Measurements from ENCODE around the gene SEMG1. TPM values are rescaled to one million over a fixed set of nuclear protein-coding genes. Genes with fewer than 3 reads are reported as not detected.

Gene SEMG1
- total RNA-seq, 2 experiments from 2014 or later = not detected

DNA sequence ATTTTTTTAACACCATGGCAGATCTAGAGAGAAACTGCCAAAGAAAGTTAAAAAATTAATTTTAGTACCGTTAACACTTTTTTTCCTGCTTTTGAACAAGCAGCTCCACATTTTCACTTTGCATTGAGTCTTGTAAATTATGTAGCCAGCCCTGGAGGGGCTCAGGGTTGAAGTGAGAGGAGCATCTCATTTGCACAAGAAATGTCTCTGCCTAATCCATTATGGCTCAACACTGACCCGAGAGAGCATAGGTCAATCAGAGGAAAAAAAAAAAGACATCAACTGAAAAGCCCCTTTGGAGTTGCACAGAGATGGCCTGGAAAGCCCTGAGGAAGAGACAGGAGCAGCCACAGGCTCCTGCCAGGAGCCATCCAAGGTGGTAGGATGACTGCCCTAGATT, 51.8 kb downstream of the SEMG1 start:
- Histone ChIP-seq H3K36me3 (ENCODE audit: insufficient read depth, low read length) (no peaks in the 10 kb centered on the region), H3K9me3 (ENCODE audit: control insufficient read depth in 1 of 2, insufficient read depth in 1 of 2, low read length in 2 of 2) (no peaks in the 10 kb centered on the region), H3K27me3 (ENCODE audit: control insufficient read depth in 1 of 2, insufficient read depth in 2 of 2, low read length in 2 of 2) (peaks cover 13 to 14% of the 10 kb centered on the region in 2 experiments), H3K4me1 (ENCODE audit: insufficient read depth, low read length) (no peaks in the 10 kb centered on the region), H3K4me3 (ENCODE audit: low read length) (no peak overlapping the region), H3K27ac (ENCODE audit: low read depth in 1 of 2, low read length in 2 of 2) (no peak overlapping the region)
- POLR2A ChIA-PET = no interaction called here
- Mint-ChIP-seq H3K9me3 (no peaks in the 10 kb centered on the region), H3K36me3 (ENCODE audit: low read depth) (no peaks in the 10 kb centered on the region), H3K27ac (no peak overlapping the region), H3K27me3 (peaks cover 36% of the 10 kb centered on the region), H3K4me1 (ENCODE audit: low read depth) (no peaks in the 10 kb centered on the region), H3K4me3 (no peak overlapping the region)
- ATAC-seq (ENCODE audit: poor library complexity) = no peak
- intact Hi-C loops (cut with DNase I, micrococcal nuclease) = no loop called here
- TF ChIP-seq, protein P1, sequence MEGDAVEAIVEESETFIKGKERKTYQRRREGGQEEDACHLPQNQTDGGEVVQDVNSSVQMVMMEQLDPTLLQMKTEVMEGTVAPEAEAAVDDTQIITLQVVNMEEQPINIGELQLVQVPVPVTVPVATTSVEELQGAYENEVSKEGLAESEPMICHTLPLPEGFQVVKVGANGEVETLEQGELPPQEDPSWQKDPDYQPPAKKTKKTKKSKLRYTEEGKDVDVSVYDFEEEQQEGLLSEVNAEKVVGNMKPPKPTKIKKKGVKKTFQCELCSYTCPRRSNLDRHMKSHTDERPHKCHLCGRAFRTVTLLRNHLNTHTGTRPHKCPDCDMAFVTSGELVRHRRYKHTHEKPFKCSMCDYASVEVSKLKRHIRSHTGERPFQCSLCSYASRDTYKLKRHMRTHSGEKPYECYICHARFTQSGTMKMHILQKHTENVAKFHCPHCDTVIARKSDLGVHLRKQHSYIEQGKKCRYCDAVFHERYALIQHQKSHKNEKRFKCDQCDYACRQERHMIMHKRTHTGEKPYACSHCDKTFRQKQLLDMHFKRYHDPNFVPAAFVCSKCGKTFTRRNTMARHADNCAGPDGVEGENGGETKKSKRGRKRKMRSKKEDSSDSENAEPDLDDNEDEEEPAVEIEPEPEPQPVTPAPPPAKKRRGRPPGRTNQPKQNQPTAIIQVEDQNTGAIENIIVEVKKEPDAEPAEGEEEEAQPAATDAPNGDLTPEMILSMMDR (IDR thresholded peaks at IDR 0.05) = no peak
- DNase-seq = no peak
- CTCF ChIA-PET = no interaction called here

Other genes starting within 250 kb of the SEMG1 start
- 1 to 10 TPM; 5.6 to 5.9 TPM for gene TOMM34, start 246.6 kb upstream of the SEMG1 start, total RNA-seq
- 100 to 1,000 TPM; 265 to 277 TPM for gene STK4, start 240.5 kb upstream of the SEMG1 start, total RNA-seq
- not detected for gene KCNS1, start 105.9 kb upstream of the SEMG1 start, total RNA-seq
- not detected for gene WFDC5, start 91.9 kb upstream of the SEMG1 start, total RNA-seq
- gene WFDC12, start 82.6 kb upstream of the SEMG1 start, total RNA-seq = not detected
- not detected for gene PI3, start 32.1 kb upstream of the SEMG1 start, total RNA-seq
- gene SEMG2, start 14.3 kb downstream of the SEMG1 start, total RNA-seq = not detected
- gene SLPI, start 47.5 kb downstream of the SEMG1 start, total RNA-seq = not detected
- gene RBPJL, start 99.8 kb downstream of the SEMG1 start, total RNA-seq = not detected
- gene MATN4, start 101.3 kb downstream of the SEMG1 start, total RNA-seq = not detected
- gene SDC4, start 141.4 kb downstream of the SEMG1 start, total RNA-seq = 1 to 10 TPM; 1.0 to 1.1 TPM
- 100 to 1,000 TPM in 1 of 2 experiments, 10 to 100 TPM in 1; 94.8 to 107 TPM for gene SYS1, start 156.1 kb downstream of the SEMG1 start, total RNA-seq
- gene TP53TG5, start 171.3 kb downstream of the SEMG1 start, total RNA-seq = under 1 TPM in 1 of 2 experiments, not detected in 1; 0.36 TPM
- 10 to 100 TPM; 13.2 to 15.7 TPM for gene DBNDD2, start 201.3 kb downstream of the SEMG1 start, total RNA-seq
- gene PIGT, start 209.1 kb downstream of the SEMG1 start, total RNA-seq = 100 to 1,000 TPM; 157 to 163 TPM